Chondrocyte (in vitro differentiated cells): ENCODE measurements around the gene MIER3. TPM values are rescaled to one million over a fixed set of nuclear protein-coding genes. Genes with fewer than 3 reads are reported as not detected.

Experiments
- DNase-seq: peaks from one replicate; pipeline ENCODE4 v3.0.0; 2021; ENCODE audit warnings: mixed read lengths, low spot score
- H3K27ac Mint-ChIP-seq: one replicate; pipeline ENCODE4 v1.8.0; 2021; ENCODE audit warnings: mild to moderate bottlenecking, moderate library complexity, mixed read lengths; ENCODE audit not compliant: unreplicated experiment
- H3K27me3 Mint-ChIP-seq: 2 replicates; pipeline ENCODE4 v1.8.0; 2021; ENCODE audit warnings: low read depth, mixed read lengths
- H3K36me3 Mint-ChIP-seq: 2 replicates; pipeline ENCODE4 v1.8.0; 2021; ENCODE audit warnings: low read depth, mixed read lengths
- H3K4me1 Mint-ChIP-seq: 2 replicates; pipeline ENCODE4 v1.8.0; 2021; ENCODE audit warnings: low read depth, mild to moderate bottlenecking, mixed read lengths
- H3K4me3 Mint-ChIP-seq: one replicate; pipeline ENCODE4 v1.8.0; 2021; ENCODE audit warnings: mild to moderate bottlenecking, moderate library complexity, mixed read lengths; ENCODE audit not compliant: unreplicated experiment
- H3K9me3 Mint-ChIP-seq: 2 replicates; pipeline ENCODE4 v1.8.0; 2021; ENCODE audit warnings: low read depth, mixed read lengths
- CTCF ChIP-seq: fragments of 200-600 bp; sonication (generic); IDR thresholded peaks from 2 replicates; pipeline ENCODE4 v1.5.0; 2021; ENCODE audit warnings: antibody characterized with exemption, mild to moderate bottlenecking, moderate library complexity
- total RNA-seq: library from RNA; stranded (reverse); gene quantifications from 3 replicates; pipeline ENCODE4 v1.2.1, GENCODE V29; 2021

MIER3 gene
- total RNA-seq, 1 donor from 2014 or later, result 25.7 TPM

- no peak overlapping the region for H3K27ac Mint-ChIP-seq
- H3K27me3 Mint-ChIP-seq, result no peaks in the 10 kb centered on the region
- DNase-seq, result no peak
- H3K9me3 Mint-ChIP-seq, result no peaks in the 10 kb centered on the region
- H3K4me1 Mint-ChIP-seq, result no peaks in the 10 kb centered on the region
- TF ChIP-seq CTCF, result no peak
- H3K4me3 Mint-ChIP-seq, result no peak overlapping the region
- peaks cover 43% of the 10 kb centered on the region for H3K36me3 Mint-ChIP-seq
These were observed 75.6 kb downstream of the MIER3 start for GRCh38 chr5:56876327-56876726.

- Mint-ChIP-seq H3K36me3 (peaks cover 39% of the 10 kb centered on the region), H3K9me3 (no peaks in the 10 kb centered on the region), H3K4me1 (no peaks in the 10 kb centered on the region), H3K4me3 (no peak overlapping the region), H3K27me3 (no peaks in the 10 kb centered on the region), H3K27ac (no peak overlapping the region)
- no peak for DNase-seq
- TF ChIP-seq CTCF, result no peak
These were observed 78.9 kb downstream of the MIER3 start for GRCh38 chr5:56873056-56873455.

GRCh38 chr5:56871777-56872176 is 80.1 kb downstream of the MIER3 start:
- Mint-ChIP-seq H3K36me3 (peaks cover 38% of the 10 kb centered on the region), H3K4me3 (no peak overlapping the region), H3K27me3 (no peaks in the 10 kb centered on the region), H3K4me1 (no peaks in the 10 kb centered on the region), H3K9me3 (no peaks in the 10 kb centered on the region), H3K27ac (no peak overlapping the region)
- TF ChIP-seq CTCF, result no peak
- DNase-seq, result no peak

Other genes with a start within 250 kb of the MIER3 start
- gene MAP3K1, start 136.6 kb downstream of the MIER3 start, total RNA-seq, result 14.2 to 14.8 TPM (median 14.6 TPM) in 3 replicates
- gene SETD9, start 42.5 kb downstream of the MIER3 start, total RNA-seq, result 8.5 to 11.2 TPM (median 8.7 TPM) in 3 replicates
- 40.7 to 49.3 TPM (median 45.6 TPM) in 3 replicates for gene GPBP1, start 221.9 kb upstream of the MIER3 start, total RNA-seq